ENCODE results near the gene CYSTM1. TPM values are rescaled to one million over a fixed set of nuclear protein-coding genes. Genes with fewer than 3 reads are reported as not detected.

Gene CYSTM1
- total and polyA plus RNA-seq, 2 of the 8 experiments (the other 6 are each of a cell fraction or from before 2014, with no cell fraction given), result 25.0 to 47.8 TPM

DNA sequence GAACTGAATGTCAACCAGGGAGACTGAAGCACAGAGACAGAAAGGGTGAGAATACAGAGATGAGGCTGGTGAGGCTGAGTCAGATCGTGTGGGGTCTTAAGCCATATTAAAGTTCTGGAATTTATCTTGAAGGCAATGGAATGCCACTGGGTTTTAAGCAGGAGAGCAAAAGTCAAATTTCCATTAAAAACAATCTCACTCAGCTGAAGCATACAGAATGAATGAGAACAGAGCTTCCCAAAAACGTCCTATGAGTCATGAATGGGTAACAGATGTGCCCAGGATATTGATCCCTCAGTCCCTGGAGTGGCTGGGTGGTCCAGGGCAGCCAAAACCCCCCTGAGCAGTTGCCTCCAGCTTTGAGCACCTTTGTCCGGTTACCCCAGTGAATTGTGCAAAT, 83.0 kb downstream of the CYSTM1 start:
- 0 out of 4 replicates have a peak, but pooled peaks cover 0 to 19% of the 10 kb centered on the region in 2 experiments for H3K79me2 ChIP-seq (ENCODE audit: control insufficient read depth in 1 of 2, insufficient read depth in 2 of 2, low read length in 2 of 2)
- no peaks in the 10 kb centered on the region for H3K27me3 ChIP-seq (replicated peaks in 1 of 4; ENCODE audit: control insufficient read depth in 3 of 4, extremely low read depth in 1 of 4, insufficient read depth in 3 of 4, low read length in 3 of 4)
- no peak overlapping the region for H3K4ac ChIP-seq (replicated peaks; ENCODE audit: insufficient read length, low read depth, low read length)
- FAIRE-seq (no peak), DNase-seq (ENCODE audit: low read depth in 1 of 2, low spot score in 2 of 2) (no peak)
- H3K56ac ChIP-seq (replicated peaks; ENCODE audit: insufficient read length, low read depth, low read length), result no peak overlapping the region
- no peak overlapping the region for H2BK120ac ChIP-seq (replicated peaks; ENCODE audit: low read depth, low read length)
- no peak overlapping the region for H3K27ac ChIP-seq (ENCODE audit: low read depth, low read length)
- H4K8ac ChIP-seq (ENCODE audit: extremely low read depth, insufficient read depth, low read length), result no peak overlapping the region
- peaks cover 0 to 9% of the 10 kb centered on the region in 2 experiments for H4K20me1 ChIP-seq (replicated peaks in 1 of 2; ENCODE audit: control insufficient read depth in 1 of 2, insufficient read depth in 2 of 2, low read length in 2 of 2)
- H3K23ac ChIP-seq (ENCODE audit: insufficient read length), result no peak overlapping the region
- H2BK20ac ChIP-seq (ENCODE audit: low read length), result no peak overlapping the region
- no peaks in the 10 kb centered on the region for H3K23me2 ChIP-seq (ENCODE audit: low read depth, low read length)
- no peak overlapping the region for H2BK15ac ChIP-seq (ENCODE audit: low read length)
- H4K91ac ChIP-seq (replicated peaks; ENCODE audit: insufficient read length, low read length), result no peak overlapping the region
- H3K18ac ChIP-seq (ENCODE audit: extremely low read depth, low read length), result no peak overlapping the region
- POLR2A ChIA-PET (ENCODE audit: partially characterized antibody), result interaction anchor here (0.6 to 4.4 kb wide), 4 partner anchors 16 to 389 kb away, joined by 3 to 15 read pairs (median 4); partner anchors contain the start of genes HBEGF, IK and NDUFA2
- no peaks in the 10 kb centered on the region for H3K36me3 ChIP-seq (ENCODE audit: control insufficient read depth in 2 of 4, insufficient read depth in 4 of 4, low read length in 3 of 4)
- no peak overlapping the region for H3K4me3 ChIP-seq (ENCODE audit: extremely low read depth in 1 of 4, insufficient read depth in 2 of 4, low read depth in 3 of 4, low read length in 4 of 4)
- no peak overlapping the region for H2AFZ ChIP-seq (ENCODE audit: low read length)
- H4K5ac ChIP-seq (ENCODE audit: insufficient read length, low read depth, low read length), result no peak overlapping the region
- 83% methylated on average over 3 of the region's 3 CpGs; no CpG with 5 or more reads in 1 of the 2 experiments for whole genome bisulfite sequencing, 2 experiments (ENCODE audit: extremely low coverage in 1 of 2, insufficient coverage in 1 of 2, insufficient read length in 1 of 2, insufficient replicate concordance in 2 of 2, low coverage in 1 of 2, low lambda C conversion rate in 2 of 2, missing lambda C conversion rate in 1 of 2)
- CTCF ChIA-PET (ENCODE audit: partially characterized antibody), result interaction anchor here (0.7 to 25.9 kb wide), 9 partner anchors 9 to 455 kb away, joined by 3 to 676 read pairs (median 4); partner anchors contain the start of gene HBEGF
- H2BK12ac ChIP-seq (ENCODE audit: low read depth, low read length), result peak overlapping the region; percentile 27; the same call in 1 of the 2 replicates
- H3K14ac ChIP-seq (ENCODE audit: insufficient read length), result no peak overlapping the region
- no peaks in the 10 kb centered on the region; a peak in 1 of 4 replicates for H3K9me3 ChIP-seq (ENCODE audit: insufficient read depth in 2 of 2, low read depth in 1 of 2, low read length in 1 of 2)
- H3K79me1 ChIP-seq (ENCODE audit: low read depth, low read length), result peaks cover 9% of the 10 kb centered on the region; the same call in 1 of the 2 replicates
- no peaks in the 10 kb centered on the region; a peak in 2 of 7 replicates for H3K4me1 ChIP-seq (replicated peaks in 1 of 4; ENCODE audit: control insufficient read depth in 3 of 4, insufficient read depth in 4 of 4, low read length in 3 of 4)
- no peak overlapping the region for H2AK5ac ChIP-seq (ENCODE audit: low read depth, low read length)
- no peak overlapping the region for H2BK5ac ChIP-seq (ENCODE audit: low read depth, low read length)
- no peak overlapping the region for H3K4me2 ChIP-seq (ENCODE audit: insufficient read depth in 1 of 2, low read depth in 2 of 2, low read length in 2 of 2)
- no peak overlapping the region for H3K9ac ChIP-seq (replicated peaks in 1 of 4; ENCODE audit: extremely low read depth in 1 of 4, low read depth in 3 of 4, low read length in 3 of 4)
- no peak for TF ChIP-seq TEAD4 (IDR thresholded peaks at IDR 0.05; ENCODE audit: low read depth, low read length)
- TF ChIP-seq SP1 (IDR thresholded peaks at IDR 0.05; ENCODE audit: low read depth, low read length), result no peak
- no peak for TF ChIP-seq FOSL1 (IDR thresholded peaks at IDR 0.05; ENCODE audit: insufficient read depth, low read depth, low read length)

All from H1 (cell line).